ENCODE measurements around the gene GTF2A1L. TPM values are rescaled to one million over a fixed set of nuclear protein-coding genes. Genes with fewer than 3 reads are reported as not detected.

GTF2A1L gene
- total RNA-seq, 1 experiment from 2014 or later = not detected

- ChIA-PET CTCF (no interaction called here), POLR2A (ENCODE audit: low non-redundant PET) (no interaction called here)
- H3K27ac ChIP-seq (ENCODE audit: low read depth, low read length, poor library complexity, severe bottlenecking) = no peak overlapping the region
- no peaks in the 10 kb centered on the region for H3K36me3 ChIP-seq (ENCODE audit: insufficient read depth, low read length, poor library complexity, severe bottlenecking)
- DNase-seq (ENCODE audit: low spot score) = no peak
- H3K27me3 ChIP-seq (replicated peaks; ENCODE audit: insufficient read depth, low read depth, low read length, poor library complexity) = no peaks in the 10 kb centered on the region
- H3K4me1 ChIP-seq (ENCODE audit: insufficient read depth, low read length, poor library complexity, severe bottlenecking) = no peaks in the 10 kb centered on the region
- no TSS peak for BruUV-seq (replicated peaks)
- no peaks in the 10 kb centered on the region for H3K9me3 ChIP-seq (ENCODE audit: low read depth, low read length, poor library complexity, severe bottlenecking)
- TF ChIP-seq CTCF (conservative IDR thresholded peaks at IDR 0.05; ENCODE audit: low read depth, low read length) (no peak), EZH2 (IDR thresholded peaks at IDR 0.05; ENCODE audit: borderline replicate concordance, low read depth, low read length, poor library complexity, severe bottlenecking) (no peak)
- intact Hi-C loops (cut with micrococcal nuclease; ENCODE audit: unreplicated experiment) = no loop called here
- H3K4me3 ChIP-seq (ENCODE audit: low read depth, low read length, poor library complexity, severe bottlenecking) = no peak overlapping the region
Measured at GRCh38 chr2:48651158-48651790, 33.6 kb downstream of the GTF2A1L start.

- Histone ChIP-seq H3K4me3 (ENCODE audit: low read depth, low read length, poor library complexity, severe bottlenecking) (no peak overlapping the region), H3K27me3 (replicated peaks; ENCODE audit: insufficient read depth, low read depth, low read length, poor library complexity) (no peaks in the 10 kb centered on the region), H3K4me1 (ENCODE audit: insufficient read depth, low read length, poor library complexity, severe bottlenecking) (no peaks in the 10 kb centered on the region), H3K36me3 (ENCODE audit: insufficient read depth, low read length, poor library complexity, severe bottlenecking) (no peaks in the 10 kb centered on the region), H3K9me3 (ENCODE audit: low read depth, low read length, poor library complexity, severe bottlenecking) (no peaks in the 10 kb centered on the region), H3K27ac (ENCODE audit: low read depth, low read length, poor library complexity, severe bottlenecking) (no peak overlapping the region)
- ChIA-PET CTCF (no interaction called here), POLR2A (ENCODE audit: low non-redundant PET) (no interaction called here)
- BruUV-seq (replicated peaks) = no TSS peak
- no peak for DNase-seq (ENCODE audit: low spot score)
- no peak for TF ChIP-seq EZH2 (IDR thresholded peaks at IDR 0.05; ENCODE audit: borderline replicate concordance, low read depth, low read length, poor library complexity, severe bottlenecking)
- intact Hi-C loops (cut with micrococcal nuclease; ENCODE audit: unreplicated experiment) = no loop called here
Measured at GRCh38 chr2:48668992-48669391, 51.3 kb downstream of the GTF2A1L start.

GRCh38 chr2:48673581-48673980 lies 55.9 kb downstream of the GTF2A1L start:
- Histone ChIP-seq H3K9me3 (ENCODE audit: low read depth, low read length, poor library complexity, severe bottlenecking) (no peaks in the 10 kb centered on the region), H3K27me3 (replicated peaks; ENCODE audit: insufficient read depth, low read depth, low read length, poor library complexity) (no peaks in the 10 kb centered on the region), H3K36me3 (ENCODE audit: insufficient read depth, low read length, poor library complexity, severe bottlenecking) (no peaks in the 10 kb centered on the region), H3K4me3 (ENCODE audit: low read depth, low read length, poor library complexity, severe bottlenecking) (no peak overlapping the region), H3K4me1 (ENCODE audit: insufficient read depth, low read length, poor library complexity, severe bottlenecking) (no peaks in the 10 kb centered on the region), H3K27ac (ENCODE audit: low read depth, low read length, poor library complexity, severe bottlenecking) (no peak overlapping the region)
- no peak for DNase-seq (ENCODE audit: low spot score)
- CTCF ChIA-PET = no interaction called here
- TF ChIP-seq EZH2 (IDR thresholded peaks at IDR 0.05; ENCODE audit: borderline replicate concordance, low read depth, low read length, poor library complexity, severe bottlenecking) = no peak
- POLR2A ChIA-PET (ENCODE audit: low non-redundant PET) = no interaction called here
- intact Hi-C loops (cut with micrococcal nuclease; ENCODE audit: unreplicated experiment) = no loop called here
- BruUV-seq (replicated peaks) = no TSS peak

GRCh38 chr2:48674933-48675332 lies 57.3 kb downstream of the GTF2A1L start:
- no peaks in the 10 kb centered on the region for H3K4me1 ChIP-seq (ENCODE audit: insufficient read depth, low read length, poor library complexity, severe bottlenecking)
- no TSS peak for BruUV-seq (replicated peaks)
- H3K4me3 ChIP-seq (ENCODE audit: low read depth, low read length, poor library complexity, severe bottlenecking) = no peak overlapping the region
- CTCF ChIA-PET = no interaction called here
- intact Hi-C loops (cut with micrococcal nuclease; ENCODE audit: unreplicated experiment) = no loop called here
- no peaks in the 10 kb centered on the region for H3K27me3 ChIP-seq (replicated peaks; ENCODE audit: insufficient read depth, low read depth, low read length, poor library complexity)
- POLR2A ChIA-PET (ENCODE audit: low non-redundant PET) = no interaction called here
- H3K9me3 ChIP-seq (ENCODE audit: low read depth, low read length, poor library complexity, severe bottlenecking) = no peaks in the 10 kb centered on the region
- no peak overlapping the region for H3K27ac ChIP-seq (ENCODE audit: low read depth, low read length, poor library complexity, severe bottlenecking)
- H3K36me3 ChIP-seq (ENCODE audit: insufficient read depth, low read length, poor library complexity, severe bottlenecking) = no peaks in the 10 kb centered on the region
- no peak for DNase-seq (ENCODE audit: low spot score)
- no peak for TF ChIP-seq EZH2 (IDR thresholded peaks at IDR 0.05; ENCODE audit: borderline replicate concordance, low read depth, low read length, poor library complexity, severe bottlenecking)
- no peak for TF ChIP-seq CTCF (conservative IDR thresholded peaks at IDR 0.05; ENCODE audit: low read depth, low read length)

All from A673 (cell line).